GM12873 (cell line): ENCODE measurements around the gene S100A8.

Experiments used
- TF ChIP-seq, protein P1 (sequence below): IDR thresholded peaks from 2 replicates; pipeline ENCODE4 v1.5.1; 2012; ENCODE audit warnings: low read depth, mild to moderate bottlenecking, moderate library complexity, low read length, control low read depth; ENCODE audit not compliant: insufficient read depth; ENCODE audit errors: missing control alignments

Gene S100A8

DNA sequence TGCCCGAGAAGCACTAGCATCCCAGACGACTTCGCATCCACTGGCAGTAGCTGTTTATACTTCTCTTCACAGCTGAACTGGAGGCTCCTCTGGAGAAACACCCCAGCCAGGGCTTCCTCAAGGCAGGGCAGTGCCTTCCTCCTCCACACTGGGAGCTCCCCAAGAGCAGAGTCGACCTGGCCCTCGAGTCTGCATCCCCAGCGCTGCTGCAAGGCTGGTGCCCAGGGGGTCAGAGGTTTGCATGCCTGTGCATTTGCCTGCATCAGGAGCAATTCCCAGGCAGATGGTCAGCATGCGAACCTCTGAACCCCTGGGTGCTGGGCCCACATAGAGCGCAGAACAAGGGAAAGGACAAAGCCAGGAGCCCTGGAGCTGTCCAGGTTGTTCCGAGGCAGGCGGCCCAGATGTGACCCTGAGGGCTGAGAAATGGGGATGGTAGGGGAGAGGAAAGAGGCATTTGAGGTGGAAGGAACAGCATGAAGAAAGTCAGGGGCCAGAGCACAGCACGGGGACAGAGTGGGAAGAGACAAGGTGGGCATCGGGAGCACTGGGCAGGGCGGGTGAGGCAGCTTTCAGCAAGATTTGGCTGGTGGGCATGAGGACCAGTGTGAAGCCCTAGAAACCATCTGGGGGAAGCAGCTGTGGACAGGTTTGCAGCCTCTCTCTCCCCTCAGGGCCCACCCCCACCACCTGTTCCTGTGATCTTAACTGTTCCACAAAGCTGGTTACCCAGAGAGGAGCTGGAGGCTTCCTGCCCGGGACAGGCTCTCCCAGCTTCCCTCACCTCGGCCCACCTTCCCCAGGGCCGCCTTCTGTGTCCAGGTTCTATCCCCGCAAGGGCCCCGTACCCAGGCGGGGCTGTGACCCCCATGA is 6.4 kb upstream of the S100A8 start:
- TF ChIP-seq, protein P1, sequence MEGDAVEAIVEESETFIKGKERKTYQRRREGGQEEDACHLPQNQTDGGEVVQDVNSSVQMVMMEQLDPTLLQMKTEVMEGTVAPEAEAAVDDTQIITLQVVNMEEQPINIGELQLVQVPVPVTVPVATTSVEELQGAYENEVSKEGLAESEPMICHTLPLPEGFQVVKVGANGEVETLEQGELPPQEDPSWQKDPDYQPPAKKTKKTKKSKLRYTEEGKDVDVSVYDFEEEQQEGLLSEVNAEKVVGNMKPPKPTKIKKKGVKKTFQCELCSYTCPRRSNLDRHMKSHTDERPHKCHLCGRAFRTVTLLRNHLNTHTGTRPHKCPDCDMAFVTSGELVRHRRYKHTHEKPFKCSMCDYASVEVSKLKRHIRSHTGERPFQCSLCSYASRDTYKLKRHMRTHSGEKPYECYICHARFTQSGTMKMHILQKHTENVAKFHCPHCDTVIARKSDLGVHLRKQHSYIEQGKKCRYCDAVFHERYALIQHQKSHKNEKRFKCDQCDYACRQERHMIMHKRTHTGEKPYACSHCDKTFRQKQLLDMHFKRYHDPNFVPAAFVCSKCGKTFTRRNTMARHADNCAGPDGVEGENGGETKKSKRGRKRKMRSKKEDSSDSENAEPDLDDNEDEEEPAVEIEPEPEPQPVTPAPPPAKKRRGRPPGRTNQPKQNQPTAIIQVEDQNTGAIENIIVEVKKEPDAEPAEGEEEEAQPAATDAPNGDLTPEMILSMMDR, result no peak

DNA sequence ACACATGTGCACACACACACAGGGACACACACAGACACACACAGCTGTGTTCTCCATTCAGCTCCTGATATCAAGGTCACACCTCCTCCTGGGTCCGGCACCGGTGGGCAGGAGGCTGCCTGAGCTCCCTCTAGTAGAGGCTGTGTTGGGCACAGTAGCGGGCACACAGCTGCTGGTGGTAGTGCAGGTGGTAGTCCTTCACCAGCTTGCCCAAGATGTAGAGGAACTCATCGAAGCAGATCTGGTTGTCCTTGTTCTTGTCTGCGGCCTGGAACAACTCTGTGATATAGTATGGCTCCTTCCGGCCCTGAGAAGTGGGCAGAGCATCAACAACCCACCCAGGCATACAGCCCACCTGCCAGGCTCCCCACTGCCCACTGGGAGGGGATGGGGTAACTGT is 5.6 kb upstream of the S100A8 start:
- TF ChIP-seq, protein P1, result no peak

DNA sequence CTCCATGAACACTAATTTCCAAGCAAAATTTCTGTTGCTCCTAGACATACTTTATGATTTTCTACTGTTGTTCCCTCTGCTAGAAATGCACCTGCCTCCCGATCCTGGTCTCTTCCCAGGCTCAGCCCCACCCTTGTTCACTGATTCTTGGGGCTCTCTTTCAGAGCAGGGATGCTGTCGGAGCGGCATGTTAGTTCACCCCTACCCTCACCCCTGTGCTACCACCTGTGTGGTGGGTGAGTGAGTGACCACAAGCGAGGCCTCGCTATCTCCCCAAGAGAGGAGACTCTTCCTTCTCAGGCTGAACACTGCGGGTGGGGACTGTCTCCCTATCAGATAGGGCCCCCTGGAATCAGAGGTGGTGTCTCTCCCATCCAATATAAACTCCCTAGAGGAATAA is 4.9 kb upstream of the S100A8 start:
- TF ChIP-seq, protein P1, result no peak

DNA sequence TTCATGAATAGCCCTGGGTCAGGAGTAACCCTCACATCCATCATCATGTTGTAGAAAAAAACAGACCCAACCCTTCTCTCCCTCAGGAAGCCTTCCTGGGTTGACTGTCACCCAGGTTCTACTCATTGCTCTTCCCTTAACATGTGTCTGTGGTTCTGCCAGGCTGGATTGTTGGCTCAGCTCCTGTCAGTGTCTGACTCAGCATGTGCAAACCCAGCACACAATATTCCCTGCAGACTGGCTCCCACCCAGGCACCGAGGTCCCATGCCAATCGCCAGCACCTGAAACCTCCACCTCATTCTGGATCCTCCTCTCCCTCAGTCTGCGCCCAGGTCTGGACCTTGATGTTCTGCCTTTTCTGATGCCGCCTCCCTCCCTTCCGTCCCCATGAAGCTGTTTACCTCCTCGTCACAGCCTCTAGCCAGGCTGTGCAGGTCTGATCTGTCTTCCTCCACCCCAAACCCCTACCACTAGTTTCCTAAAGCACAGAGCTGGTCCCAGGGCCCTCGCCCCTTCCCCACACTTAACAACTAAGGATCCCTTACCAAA is 4.3 kb upstream of the S100A8 start:
- TF ChIP-seq, protein P1, result no peak

DNA sequence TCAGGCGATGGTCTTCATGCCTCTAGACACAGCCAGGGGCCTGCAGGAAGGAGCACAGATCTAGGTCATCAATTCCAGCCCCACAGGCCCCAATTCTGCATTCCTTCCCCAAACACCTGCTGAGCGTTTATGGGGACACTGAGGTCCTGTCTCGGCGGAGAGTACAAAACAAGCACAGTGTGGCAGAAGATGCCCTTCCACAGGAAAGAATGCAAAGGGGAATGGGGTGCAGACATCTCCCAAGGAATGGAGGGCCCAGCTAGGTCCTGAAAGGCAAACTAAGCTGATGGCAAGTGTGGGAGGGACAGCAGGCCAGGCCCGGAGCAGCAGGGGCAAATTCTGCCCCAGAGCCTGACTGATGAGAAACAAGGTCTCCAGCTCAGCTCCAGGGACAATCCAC is 3.5 kb upstream of the S100A8 start:
- TF ChIP-seq, protein P1, result no peak

DNA sequence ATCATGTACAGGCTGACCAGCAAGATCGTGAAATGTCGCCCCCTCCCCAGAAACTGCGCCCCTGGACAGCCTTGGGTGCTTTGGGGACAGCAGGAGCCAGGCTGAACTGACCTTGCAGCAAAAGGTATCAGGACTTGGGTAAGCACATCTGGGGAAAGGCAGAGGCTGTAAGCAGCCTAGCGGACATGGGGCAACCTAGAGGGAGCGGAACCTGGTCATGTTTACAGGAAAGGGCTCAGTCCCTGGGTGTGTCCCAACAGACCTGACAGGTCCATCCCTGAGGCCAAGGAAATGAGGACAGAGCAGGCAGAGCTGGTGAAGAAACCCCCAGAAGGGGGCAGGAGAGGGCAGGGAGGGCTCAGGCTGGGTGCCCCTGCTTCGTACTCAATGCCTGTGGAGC is 3.1 kb upstream of the S100A8 start:
- TF ChIP-seq, protein P1, result peak; percentile 18

DNA sequence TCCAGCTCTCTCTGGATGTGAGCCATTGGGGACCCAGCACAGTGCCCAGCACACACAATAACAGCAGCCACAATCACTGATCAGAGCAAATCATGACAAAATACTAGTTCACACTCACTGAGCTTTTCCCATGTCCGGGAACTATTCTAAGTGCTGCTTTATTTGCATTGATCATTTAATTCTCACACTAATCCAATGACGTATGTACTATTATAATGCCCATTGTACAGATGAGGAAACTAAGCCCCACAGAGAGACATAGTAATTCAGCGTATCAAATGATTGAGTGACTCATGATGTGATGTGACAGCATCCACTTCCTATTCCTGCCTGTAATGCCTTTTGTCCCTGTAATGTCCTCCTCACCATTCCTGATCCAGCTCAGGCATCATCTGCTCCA is 1.9 kb upstream of the S100A8 start:
- TF ChIP-seq, protein P1, result no peak
